Measurements from ENCODE around the gene HS3ST5.

Gene HS3ST5

DNA sequence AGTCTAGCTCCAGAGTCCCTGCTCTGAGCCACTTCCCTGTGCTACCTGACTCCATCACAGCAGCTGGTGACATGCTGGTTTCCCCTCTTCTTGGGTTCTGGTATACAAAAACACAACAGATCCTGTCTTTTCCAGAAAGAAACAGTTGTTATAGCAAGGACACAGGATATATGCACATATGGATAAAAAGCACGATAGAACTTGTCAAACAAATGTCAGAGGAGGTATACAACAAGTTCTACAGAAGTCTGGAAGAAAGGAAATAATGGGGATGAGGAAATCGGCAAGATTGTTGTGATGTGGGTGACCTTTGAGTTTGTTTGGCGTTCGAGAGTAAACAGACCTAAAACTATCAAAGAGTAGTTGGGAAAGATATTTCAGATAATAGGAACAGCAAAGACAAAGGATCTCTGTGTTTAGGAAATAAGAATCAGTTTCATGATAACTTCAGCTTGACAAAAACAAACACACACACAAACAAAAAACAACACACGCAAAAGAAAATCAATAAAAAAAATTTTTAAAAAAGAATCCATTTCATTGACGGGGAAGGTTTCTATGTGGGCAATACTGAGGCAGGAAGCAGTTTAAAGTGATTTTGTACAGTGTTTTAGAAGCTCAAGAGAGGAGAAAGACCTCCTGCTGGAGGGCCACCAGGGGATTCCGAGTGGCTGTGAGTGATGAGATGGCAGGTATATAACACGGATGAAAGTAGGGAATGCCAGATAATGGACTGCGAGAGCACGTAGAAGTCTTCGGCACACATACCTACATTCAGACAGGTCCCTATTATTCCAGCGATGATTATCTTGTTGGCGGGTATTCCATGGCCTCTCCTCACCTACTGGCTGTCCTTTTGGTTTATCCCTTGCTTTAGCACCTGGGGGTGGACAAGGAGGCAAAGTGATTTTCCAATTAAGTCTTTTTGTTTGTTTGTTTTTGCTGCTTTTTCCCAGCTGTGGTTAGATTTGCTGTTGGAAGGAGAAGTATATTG is 174.9 kb downstream of the HS3ST5 start:
- H2AK5ac ChIP-seq (ENCODE audit: low read length, severe bottlenecking) = no peak overlapping the region
- no peak overlapping the region for H2BK5ac ChIP-seq (ENCODE audit: low read depth, low read length, poor library complexity, severe bottlenecking)
- H3K4ac ChIP-seq (ENCODE audit: low read depth in 1 of 2, low read length in 2 of 2) = no peak overlapping the region
- H2BK120ac ChIP-seq (ENCODE audit: low read depth, low read length) = no peak overlapping the region
- H3K36me3 ChIP-seq (ENCODE audit: control insufficient read depth in 1 of 2, insufficient read depth in 2 of 2, low read depth in 1 of 2, low read length in 2 of 2) = no peaks in the 10 kb centered on the region
- no peak overlapping the region for H3K14ac ChIP-seq (ENCODE audit: low read length in 2 of 2)
- no peak overlapping the region for H3K18ac ChIP-seq (ENCODE audit: low read depth in 1 of 2, low read length in 2 of 2)
- DNase-seq = no peak
- H3K27ac ChIP-seq (ENCODE audit: low read length, poor library complexity, severe bottlenecking) = no peak overlapping the region
- no peak overlapping the region for H2AFZ ChIP-seq (ENCODE audit: low read depth, low read length)
- H3K27me3 ChIP-seq (ENCODE audit: control insufficient read depth in 1 of 2, insufficient read depth in 1 of 2, low read length in 2 of 2) = no peaks in the 10 kb centered on the region
- H4K91ac ChIP-seq (ENCODE audit: low read length) = no peak overlapping the region
- H3K4me3 ChIP-seq (ENCODE audit: insufficient read depth in 1 of 2, low read depth in 1 of 2, low read length in 2 of 2) = no peak overlapping the region
- no peak overlapping the region for H4K8ac ChIP-seq (ENCODE audit: low read length)
- H3K79me1 ChIP-seq (replicated peaks; ENCODE audit: low read length, poor library complexity, severe bottlenecking) = no peaks in the 10 kb centered on the region
- H3K23ac ChIP-seq (ENCODE audit: low read length in 2 of 2) = no peak overlapping the region
- no peaks in the 10 kb centered on the region for H3K9me3 ChIP-seq (ENCODE audit: control insufficient read depth, low read length)
- no peak overlapping the region for H3K9ac ChIP-seq (ENCODE audit: low read length)
- H2BK15ac ChIP-seq (ENCODE audit: low read depth, poor library complexity, severe bottlenecking) = no peak overlapping the region
- H3K4me2 ChIP-seq (ENCODE audit: low read length, poor library complexity, severe bottlenecking) = no peak overlapping the region
- 73% methylated on average over 12 of the region's 13 CpGs for WGBS
- no peaks in the 10 kb centered on the region for H3K4me1 ChIP-seq (ENCODE audit: control insufficient read depth, insufficient read depth, low read depth, low read length)
- no peak overlapping the region for H2BK12ac ChIP-seq (ENCODE audit: low read length in 2 of 2)

GRCh38 chr6:114164207-114164606 is 178.6 kb downstream of the HS3ST5 start:
- Histone ChIP-seq H2BK15ac (ENCODE audit: low read depth, poor library complexity, severe bottlenecking) (no peak overlapping the region), H3K4me2 (ENCODE audit: low read length, poor library complexity, severe bottlenecking) (no peak overlapping the region), H4K8ac (ENCODE audit: low read length) (no peak overlapping the region), H3K27me3 (ENCODE audit: control insufficient read depth in 1 of 2, insufficient read depth in 1 of 2, low read length in 2 of 2) (no peaks in the 10 kb centered on the region), H3K79me1 (replicated peaks; ENCODE audit: low read length, poor library complexity, severe bottlenecking) (no peaks in the 10 kb centered on the region), H3K18ac (ENCODE audit: low read depth in 1 of 2, low read length in 2 of 2) (no peak overlapping the region), H3K27ac (ENCODE audit: low read length, poor library complexity, severe bottlenecking) (no peak overlapping the region), H3K9ac (ENCODE audit: low read length) (no peak overlapping the region), H4K91ac (ENCODE audit: low read length) (no peak overlapping the region), H2BK12ac (ENCODE audit: low read length in 2 of 2) (no peak overlapping the region), H3K4me1 (ENCODE audit: control insufficient read depth, insufficient read depth, low read depth, low read length) (no peaks in the 10 kb centered on the region), H3K14ac (ENCODE audit: low read length in 2 of 2) (no peak overlapping the region), H2BK5ac (ENCODE audit: low read depth, low read length, poor library complexity, severe bottlenecking) (no peak overlapping the region), H3K36me3 (ENCODE audit: control insufficient read depth in 1 of 2, insufficient read depth in 2 of 2, low read depth in 1 of 2, low read length in 2 of 2) (no peaks in the 10 kb centered on the region), H3K4me3 (ENCODE audit: insufficient read depth in 1 of 2, low read depth in 1 of 2, low read length in 2 of 2) (no peak overlapping the region), H3K23ac (ENCODE audit: low read length in 2 of 2) (no peak overlapping the region), H2AK5ac (ENCODE audit: low read length, severe bottlenecking) (no peak overlapping the region), H3K9me3 (ENCODE audit: control insufficient read depth, low read length) (no peaks in the 10 kb centered on the region), H2BK120ac (ENCODE audit: low read depth, low read length) (no peak overlapping the region), H2AFZ (ENCODE audit: low read depth, low read length) (no peak overlapping the region), H3K4ac (ENCODE audit: low read depth in 1 of 2, low read length in 2 of 2) (no peak overlapping the region)
- DNase-seq = no peak

DNA sequence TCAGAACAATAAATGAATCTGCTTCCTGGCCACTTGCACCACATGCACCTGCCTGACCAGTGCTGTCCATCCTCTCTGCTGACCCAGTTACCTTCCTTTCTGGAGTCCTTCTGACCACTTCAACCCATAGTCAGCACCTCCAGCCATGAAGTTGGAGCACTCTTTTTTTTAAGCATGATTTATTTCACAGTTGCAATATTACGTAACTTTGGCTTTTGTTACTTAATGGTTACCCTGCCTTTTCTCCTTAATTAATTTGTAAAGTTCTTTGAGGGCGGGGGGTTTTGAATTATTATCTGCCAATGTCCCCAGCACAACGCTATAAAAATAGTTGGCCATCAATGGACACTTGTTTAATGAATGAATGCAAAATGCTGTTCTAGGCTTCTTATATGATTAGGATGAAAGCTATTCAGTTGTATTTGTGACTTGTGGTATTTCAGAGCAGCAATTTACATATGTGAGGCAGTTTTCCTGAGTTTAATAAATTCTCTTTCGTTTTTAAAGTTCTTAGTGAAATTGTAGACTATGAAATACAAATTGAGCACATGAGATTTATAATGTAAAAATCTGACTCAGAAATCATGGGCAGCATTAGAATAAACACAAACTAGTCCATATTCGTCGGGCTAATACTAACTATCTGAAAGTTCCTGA is 180.0 kb downstream of the HS3ST5 start:
- Histone ChIP-seq H3K79me1 (replicated peaks; ENCODE audit: low read length, poor library complexity, severe bottlenecking) (no peaks in the 10 kb centered on the region), H4K91ac (ENCODE audit: low read length) (no peak overlapping the region), H3K14ac (ENCODE audit: low read length in 2 of 2) (no peak overlapping the region), H3K4me3 (ENCODE audit: insufficient read depth in 1 of 2, low read depth in 1 of 2, low read length in 2 of 2) (no peak overlapping the region), H2BK15ac (ENCODE audit: low read depth, poor library complexity, severe bottlenecking) (no peak overlapping the region), H3K4ac (ENCODE audit: low read depth in 1 of 2, low read length in 2 of 2) (no peak overlapping the region), H3K27ac (ENCODE audit: low read length, poor library complexity, severe bottlenecking) (no peak overlapping the region), H3K27me3 (ENCODE audit: control insufficient read depth in 1 of 2, insufficient read depth in 1 of 2, low read length in 2 of 2) (no peaks in the 10 kb centered on the region), H2AFZ (ENCODE audit: low read depth, low read length) (no peak overlapping the region), H3K4me2 (ENCODE audit: low read length, poor library complexity, severe bottlenecking) (no peak overlapping the region), H4K8ac (ENCODE audit: low read length) (no peak overlapping the region), H3K23ac (ENCODE audit: low read length in 2 of 2) (no peak overlapping the region), H2AK5ac (ENCODE audit: low read length, severe bottlenecking) (no peak overlapping the region), H2BK120ac (ENCODE audit: low read depth, low read length) (no peak overlapping the region), H3K36me3 (ENCODE audit: control insufficient read depth in 1 of 2, insufficient read depth in 2 of 2, low read depth in 1 of 2, low read length in 2 of 2) (no peaks in the 10 kb centered on the region), H2BK5ac (ENCODE audit: low read depth, low read length, poor library complexity, severe bottlenecking) (no peak overlapping the region), H3K4me1 (ENCODE audit: control insufficient read depth, insufficient read depth, low read depth, low read length) (no peaks in the 10 kb centered on the region), H2BK12ac (ENCODE audit: low read length in 2 of 2) (no peak overlapping the region), H3K9me3 (ENCODE audit: control insufficient read depth, low read length) (no peaks in the 10 kb centered on the region), H3K18ac (ENCODE audit: low read depth in 1 of 2, low read length in 2 of 2) (no peak overlapping the region), H3K9ac (ENCODE audit: low read length) (no peak overlapping the region)
- 91% methylated on average over 5 of the region's 6 CpGs for WGBS
- DNase-seq = no peak

- whole genome bisulfite sequencing = 85% methylated on average over 4 of the region's 4 CpGs
Observed at GRCh38 chr6:114160881-114161280, 181.9 kb downstream of the HS3ST5 start.

More at GRCh38 chr6:114160881-114161280, 181.9 kb downstream of the HS3ST5 start:
- no peak overlapping the region for H2BK120ac ChIP-seq (ENCODE audit: low read depth, low read length)
- H3K27ac ChIP-seq (ENCODE audit: low read length, poor library complexity, severe bottlenecking) = no peak overlapping the region
- no peak overlapping the region for H3K18ac ChIP-seq (ENCODE audit: low read depth in 1 of 2, low read length in 2 of 2)
- no peak overlapping the region for H4K8ac ChIP-seq (ENCODE audit: low read length)
- H3K4me2 ChIP-seq (ENCODE audit: low read length, poor library complexity, severe bottlenecking) = no peak overlapping the region
- H3K9ac ChIP-seq (ENCODE audit: low read length) = no peak overlapping the region
- H2BK15ac ChIP-seq (ENCODE audit: low read depth, poor library complexity, severe bottlenecking) = no peak overlapping the region
- no peak overlapping the region for H2AK5ac ChIP-seq (ENCODE audit: low read length, severe bottlenecking)
- H3K14ac ChIP-seq (ENCODE audit: low read length in 2 of 2) = no peak overlapping the region
- no peak overlapping the region for H2BK12ac ChIP-seq (ENCODE audit: low read length in 2 of 2)
- no peaks in the 10 kb centered on the region for H3K27me3 ChIP-seq (ENCODE audit: control insufficient read depth in 1 of 2, insufficient read depth in 1 of 2, low read length in 2 of 2)
- H3K36me3 ChIP-seq (ENCODE audit: control insufficient read depth in 1 of 2, insufficient read depth in 2 of 2, low read depth in 1 of 2, low read length in 2 of 2) = no peaks in the 10 kb centered on the region
- no peak overlapping the region for H3K4ac ChIP-seq (ENCODE audit: low read depth in 1 of 2, low read length in 2 of 2)
- H2BK5ac ChIP-seq (ENCODE audit: low read depth, low read length, poor library complexity, severe bottlenecking) = no peak overlapping the region
- no peak for DNase-seq
- no peak overlapping the region for H3K4me3 ChIP-seq (ENCODE audit: insufficient read depth in 1 of 2, low read depth in 1 of 2, low read length in 2 of 2)
- H4K91ac ChIP-seq (ENCODE audit: low read length) = no peak overlapping the region
- no peaks in the 10 kb centered on the region for H3K9me3 ChIP-seq (ENCODE audit: control insufficient read depth, low read length)
- no peak overlapping the region for H2AFZ ChIP-seq (ENCODE audit: low read depth, low read length)
- H3K4me1 ChIP-seq (ENCODE audit: control insufficient read depth, insufficient read depth, low read depth, low read length) = no peaks in the 10 kb centered on the region
- no peak overlapping the region for H3K23ac ChIP-seq (ENCODE audit: low read length in 2 of 2)
- H3K79me1 ChIP-seq (replicated peaks; ENCODE audit: low read length, poor library complexity, severe bottlenecking) = no peaks in the 10 kb centered on the region
